Suprapubic skin (tissue), 4 donors: Measurements from ENCODE around the gene SMG5. TPM values are rescaled to one million over a fixed set of nuclear protein-coding genes. Genes with fewer than 3 reads are reported as not detected.

Source experiments
- DNase-seq, 2 donors: peaks; one replicate each; pipeline ENCODE4 v3.0.0-alpha.2; 2019; ENCODE audit warnings: low spot score in 2 of 2
- H3K27ac ChIP-seq: fragments of 200-600 bp; sonication (generic); one replicate; pipeline ENCODE4 v1.5.1; 2019
- H3K27me3 ChIP-seq: fragments of 200-600 bp; sonication (generic); one replicate; pipeline ENCODE4 v1.5.1; 2019
- H3K36me3 ChIP-seq: fragments of 200-600 bp; sonication (generic); one replicate; pipeline ENCODE4 v1.5.1; 2019
- H3K4me1 ChIP-seq: fragments of 200-600 bp; sonication (generic); one replicate; pipeline ENCODE4 v1.5.1; 2019
- H3K4me3 ChIP-seq: fragments of 200-600 bp; sonication (generic); one replicate; pipeline ENCODE4 v1.5.1; 2019; ENCODE audit warnings: mild to moderate bottlenecking
- H3K9me3 ChIP-seq: fragments of 200-600 bp; sonication (generic); one replicate; pipeline ENCODE4 v1.5.1; 2019
- EP300 ChIP-seq: sonication (generic); formaldehyde crosslinking; IDR thresholded peaks from one replicate; pipeline ENCODE4 v1.6.1; 2017; ENCODE audit warnings: antibody characterized with exemption
- POLR2A ChIP-seq, 2 donors: fragments of 450-650 bp; IDR thresholded peaks; one replicate each; pipeline ENCODE4 v1.6.1; 2017; ENCODE audit warnings: antibody characterized with exemption in 2 of 2, mild to moderate bottlenecking in 2 of 2, moderate library complexity in 2 of 2
- POLR2AphosphoS5 ChIP-seq, 3 donors: sonication (generic); formaldehyde crosslinking; IDR thresholded peaks; one replicate each; pipeline ENCODE4 v1.6.1; 2017; ENCODE audit warnings: antibody characterized with exemption in 3 of 3
- WGBS: methylation state at CpG from one replicate; pipeline ENCODE4 v1.1.5; 2018; 5-methylcytosine and 5-hydroxymethylcytosine counted together
- total RNA-seq, 4 donors: library from RNA; depleted of rRNA; stranded (reverse); fragments of >200 nt; gene quantifications; one replicate each; pipeline ENCODE4 v1.1.0, GENCODE V29; 2016
- TF ChIP-seq, protein P1 (sequence below), 2 donors: fragments of 200-600 bp in 1 of 2; fragments of 450-650 bp in 1 of 2; sonication (generic) in 1 of 2; IDR thresholded peaks; one replicate each; pipeline ENCODE4 v1.5.1; 2016 to 2019; ENCODE audit warnings: antibody characterized with exemption in 2 of 2, mild to moderate bottlenecking in 1 of 2, moderate library complexity in 1 of 2

Gene SMG5
- total RNA-seq, 4 donors from 2014 or later, result 68.0 to 170 (median 76.6) TPM

DNA sequence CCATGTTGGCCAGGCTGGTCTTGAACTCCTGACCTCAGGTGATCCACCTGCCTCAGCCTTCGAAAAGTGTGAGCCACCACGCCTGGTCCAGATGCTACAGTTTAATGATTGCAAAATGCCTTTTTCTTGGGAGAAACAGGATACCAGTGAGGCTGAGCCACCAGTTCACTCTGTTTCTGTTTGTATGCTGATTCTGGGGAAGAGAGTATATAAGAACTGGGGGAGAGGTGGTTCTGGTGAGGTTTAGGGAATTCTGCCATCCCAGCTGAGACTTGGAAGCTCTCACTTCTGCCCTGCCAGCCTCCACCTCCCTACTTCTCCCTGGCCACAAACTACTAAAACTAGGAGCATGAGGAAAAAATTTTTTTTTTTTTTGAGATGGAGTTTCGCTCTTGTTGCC lies 77.9 kb downstream of the SMG5 start:
- peaks cover 41% of the 10 kb centered on the region for H3K36me3 ChIP-seq
- WGBS, result 88% methylated on average over 3 of the region's 3 CpGs
- H3K27me3 ChIP-seq, result no peaks in the 10 kb centered on the region
- no peak for TF ChIP-seq POLR2A (IDR thresholded peaks at IDR 0.05)
- no peak for TF ChIP-seq EP300
- no peak for TF ChIP-seq POLR2AphosphoS5 (IDR thresholded peaks at IDR 0.05)
- TF ChIP-seq, protein P1, sequence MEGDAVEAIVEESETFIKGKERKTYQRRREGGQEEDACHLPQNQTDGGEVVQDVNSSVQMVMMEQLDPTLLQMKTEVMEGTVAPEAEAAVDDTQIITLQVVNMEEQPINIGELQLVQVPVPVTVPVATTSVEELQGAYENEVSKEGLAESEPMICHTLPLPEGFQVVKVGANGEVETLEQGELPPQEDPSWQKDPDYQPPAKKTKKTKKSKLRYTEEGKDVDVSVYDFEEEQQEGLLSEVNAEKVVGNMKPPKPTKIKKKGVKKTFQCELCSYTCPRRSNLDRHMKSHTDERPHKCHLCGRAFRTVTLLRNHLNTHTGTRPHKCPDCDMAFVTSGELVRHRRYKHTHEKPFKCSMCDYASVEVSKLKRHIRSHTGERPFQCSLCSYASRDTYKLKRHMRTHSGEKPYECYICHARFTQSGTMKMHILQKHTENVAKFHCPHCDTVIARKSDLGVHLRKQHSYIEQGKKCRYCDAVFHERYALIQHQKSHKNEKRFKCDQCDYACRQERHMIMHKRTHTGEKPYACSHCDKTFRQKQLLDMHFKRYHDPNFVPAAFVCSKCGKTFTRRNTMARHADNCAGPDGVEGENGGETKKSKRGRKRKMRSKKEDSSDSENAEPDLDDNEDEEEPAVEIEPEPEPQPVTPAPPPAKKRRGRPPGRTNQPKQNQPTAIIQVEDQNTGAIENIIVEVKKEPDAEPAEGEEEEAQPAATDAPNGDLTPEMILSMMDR (IDR thresholded peaks at IDR 0.05), result no peak
- peaks cover 3% of the 10 kb centered on the region for H3K4me1 ChIP-seq
- no peak overlapping the region for H3K27ac ChIP-seq
- no peak overlapping the region for H3K4me3 ChIP-seq
- DNase-seq, result no peak
- H3K9me3 ChIP-seq, result no peaks in the 10 kb centered on the region

DNA sequence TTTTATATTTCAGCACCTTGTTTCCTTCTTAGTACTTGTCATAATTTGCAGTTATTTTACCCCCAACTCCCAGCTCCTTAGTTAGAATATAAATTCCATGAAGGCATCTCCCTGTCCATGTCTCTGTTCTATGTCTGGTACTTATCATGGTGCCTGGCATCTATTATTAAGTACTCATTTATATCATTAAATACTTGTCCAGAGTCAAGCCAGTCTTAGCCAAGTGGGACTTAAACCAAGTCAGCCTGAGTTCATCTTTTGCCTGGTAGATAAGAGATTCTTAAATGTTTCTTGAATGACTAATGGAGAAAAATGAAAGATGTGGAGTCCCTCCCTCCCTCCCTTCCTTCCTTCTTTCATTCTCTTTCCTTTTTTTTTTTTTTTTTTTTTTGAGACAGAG lies 79.3 kb downstream of the SMG5 start:
- no peak overlapping the region for H3K27ac ChIP-seq
- no peaks in the 10 kb centered on the region for H3K27me3 ChIP-seq
- peaks cover 36% of the 10 kb centered on the region for H3K36me3 ChIP-seq
- peaks cover 3% of the 10 kb centered on the region for H3K4me1 ChIP-seq
- no peak overlapping the region for H3K4me3 ChIP-seq
- no peak for DNase-seq
- TF ChIP-seq POLR2AphosphoS5 (IDR thresholded peaks at IDR 0.05), result no peak
- no peak for TF ChIP-seq EP300
- no peak for TF ChIP-seq POLR2A (IDR thresholded peaks at IDR 0.05)
- TF ChIP-seq, protein P1 (IDR thresholded peaks at IDR 0.05), result no peak
- H3K9me3 ChIP-seq, result no peaks in the 10 kb centered on the region

DNA sequence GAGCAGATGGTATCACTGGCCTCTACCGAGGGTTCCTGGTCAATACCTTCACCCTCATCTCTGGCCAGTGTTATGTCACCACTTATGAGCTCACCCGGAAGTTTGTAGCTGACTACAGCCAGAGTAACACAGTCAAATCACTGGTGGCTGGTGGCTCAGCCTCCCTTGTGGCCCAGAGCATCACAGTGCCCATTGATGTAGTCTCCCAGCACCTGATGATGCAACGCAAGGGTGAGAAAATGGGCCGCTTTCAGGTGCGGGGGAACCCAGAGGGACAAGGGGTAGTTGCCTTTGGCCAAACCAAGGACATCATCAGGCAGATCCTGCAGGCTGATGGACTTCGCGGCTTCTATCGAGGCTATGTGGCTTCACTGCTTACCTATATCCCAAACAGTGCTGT lies 82.6 kb downstream of the SMG5 start:
- H3K9me3 ChIP-seq, result no peaks in the 10 kb centered on the region
- H3K27me3 ChIP-seq, result no peaks in the 10 kb centered on the region
- 94% methylated on average over 8 of the region's 8 CpGs for WGBS
- TF ChIP-seq POLR2AphosphoS5 (IDR thresholded peaks at IDR 0.05) (no peak), POLR2A (IDR thresholded peaks at IDR 0.05) (no peak), EP300 (no peak)
- TF ChIP-seq, protein P1 (IDR thresholded peaks at IDR 0.05), result no peak
- no peak overlapping the region for H3K27ac ChIP-seq
- peaks cover 10% of the 10 kb centered on the region for H3K4me1 ChIP-seq
- no peak for DNase-seq
- H3K4me3 ChIP-seq, result no peak overlapping the region
- peaks cover 15% of the 10 kb centered on the region for H3K36me3 ChIP-seq

Other genes starting within 250 kb of the SMG5 start
- gene UBQLN4, start 229.0 kb downstream of the SMG5 start, total RNA-seq, result 10 to 100 TPM; 32.7 to 42.7 (median 39.8) TPM
- 10 to 100 TPM; 27.3 to 66.6 (median 57.7) TPM for gene LAMTOR2, start 228.0 kb downstream of the SMG5 start, total RNA-seq
- gene RAB25, start 221.7 kb downstream of the SMG5 start, total RNA-seq, result 100 to 1,000 TPM; 150 to 284 (median 205) TPM
- gene MEX3A, start 200.4 kb downstream of the SMG5 start, total RNA-seq, result 1 to 10 TPM in 2 of 4 donors, under 1 TPM in 2; 0.42 to 2.7 (median 1.0) TPM
- gene LMNA, start 168.1 kb downstream of the SMG5 start, total RNA-seq, result 100 to 1,000 TPM; 574 to 977 (median 714) TPM
- 10 to 100 TPM; 43.8 to 61.2 (median 50.2) TPM for gene SEMA4A, start 129.2 kb downstream of the SMG5 start, total RNA-seq
- gene SLC25A44, start 88.7 kb downstream of the SMG5 start, total RNA-seq, result 10 to 100 TPM; 15.1 to 20.4 (median 17.2) TPM
- gene PMF1, start 69.8 kb downstream of the SMG5 start, total RNA-seq, result 10 to 100 TPM; 42.7 to 74.3 (median 70.1) TPM
- 1 to 10 TPM in 2 of 4 donors, not detected in 2; 1.2 to 4.4 TPM for gene BGLAP, start 40.6 kb downstream of the SMG5 start, total RNA-seq
- gene PAQR6, start 34.8 kb downstream of the SMG5 start, total RNA-seq, result 10 to 100 TPM in 1 of 4 donors, 1 to 10 TPM in 3; 4.5 to 18.5 (median 7.2) TPM
- gene TMEM79, start 1.5 kb upstream of the SMG5 start, total RNA-seq, result 100 to 1,000 TPM in 2 of 4 donors, 10 to 100 TPM in 2; 81.0 to 120 (median 97.5) TPM
- 10 to 100 TPM; 35.5 to 78.1 (median 42.8) TPM for gene GLMP, start 12.9 kb upstream of the SMG5 start, total RNA-seq
- not detected for gene VHLL, start 16.5 kb upstream of the SMG5 start, total RNA-seq
- 100 to 1,000 TPM in 3 of 4 donors, 10 to 100 TPM in 1; 91.4 to 198 (median 149) TPM for gene CCT3, start 55.5 kb upstream of the SMG5 start, total RNA-seq
- gene TSACC, start 55.7 kb upstream of the SMG5 start, total RNA-seq, result not detected
- gene RHBG, start 86.4 kb upstream of the SMG5 start, total RNA-seq, result 10 to 100 TPM in 1 of 4 donors, 1 to 10 TPM in 3; 7.4 to 14.8 (median 8.1) TPM
- gene MEF2D, start 217.9 kb upstream of the SMG5 start, total RNA-seq, result 10 to 100 TPM; 61.7 to 73.5 (median 67.1) TPM